ENCODE results near the gene FANCC. TPM values are rescaled to one million over a fixed set of nuclear protein-coding genes. Genes with fewer than 3 reads are reported as not detected.

FANCC gene
- polyA plus RNA-seq, 1 of the 3 experiments (the other 2 are of a cell fraction): 3.5 TPM

GRCh38 chr9:95115104-95115503 is 202.4 kb downstream of the FANCC start:
- Histone ChIP-seq H3K4me1 (ENCODE audit: control insufficient read depth in 1 of 2, insufficient read depth in 2 of 2, low read depth in 1 of 2, low read length in 1 of 2) (peaks cover 0 to 6% of the 10 kb centered on the region in 2 experiments; a peak in 1 of 4 replicates), H3F3A (replicated peaks; ENCODE audit: insufficient read depth) (no peaks in the 10 kb centered on the region), H2AFZ (ENCODE audit: low read depth) (no peak overlapping the region), H3K4me3 (ENCODE audit: low read depth in 2 of 2, low read length in 1 of 2) (no peak overlapping the region), H3K27me3 (ENCODE audit: insufficient read depth) (no peaks in the 10 kb centered on the region), H4K20me1 (ENCODE audit: insufficient read depth) (no peaks in the 10 kb centered on the region), H3K27ac (ENCODE audit: low read depth in 2 of 2, low read length in 1 of 2) (no peak overlapping the region), H3K9ac (no peak overlapping the region), H3K79me2 (ENCODE audit: insufficient read depth) (no peaks in the 10 kb centered on the region), H3K9me2 (no peaks in the 10 kb centered on the region), H3K4me2 (no peak overlapping the region), H3K36me3 (replicated peaks in 1 of 2; ENCODE audit: control insufficient read depth in 1 of 2, insufficient read depth in 2 of 2, low read length in 1 of 2) (peaks cover 2 to 20% of the 10 kb centered on the region in 2 experiments), H3K9me3 (no peaks in the 10 kb centered on the region)
- no peak for TF ChIP-seq MXI1 (IDR thresholded peaks at IDR 0.05; ENCODE audit: low read depth, low read length)
- no peak for TF ChIP-seq RCOR1 (IDR thresholded peaks at IDR 0.05; ENCODE audit: low read length)
- TF ChIP-seq ELF1 (IDR thresholded peaks at IDR 0.05): no peak
- no peak for TF ChIP-seq RXRA (IDR thresholded peaks at IDR 0.05; ENCODE audit: borderline replicate concordance, low read depth)
- TF ChIP-seq RAD21 (IDR thresholded peaks at IDR 0.05; ENCODE audit: low read length): no peak
- no peak for TF ChIP-seq EZH2phosphoT487 (IDR thresholded peaks at IDR 0.05; ENCODE audit: borderline replicate concordance, low read depth)
- no peak for TF ChIP-seq FOXJ3 (CRISPR knock-in tag; IDR thresholded peaks at IDR 0.05)
- no peak for TF ChIP-seq CTCF (IDR thresholded peaks at IDR 0.05)
- TF ChIP-seq MEF2A (IDR thresholded peaks at IDR 0.05; ENCODE audit: borderline replicate concordance, low read depth): no peak
- no peak for TF ChIP-seq GATA2 (CRISPR knock-in tag; IDR thresholded peaks at IDR 0.05)
- ChIA-PET POLR2A (no interaction called here), CTCF (interaction anchor here (0.7 to 5.8 kb wide), 7 partner anchors 12 to 434 kb away, joined by 3 to 33 read pairs (median 5); no protein-coding TSS in a partner anchor)
- WGBS (ENCODE audit: low lambda C conversion rate): 96% methylated on average over 6 of the region's 6 CpGs
- DNase-seq: no peak

- no peak for DNase-seq
- no peaks in the 10 kb centered on the region for H3K27me3 ChIP-seq (ENCODE audit: insufficient read depth)
- H3K9me2 ChIP-seq: no peaks in the 10 kb centered on the region
- no peaks in the 10 kb centered on the region for H3K9me3 ChIP-seq
- no peaks in the 10 kb centered on the region for H4K20me1 ChIP-seq (ENCODE audit: insufficient read depth)
- ChIA-PET CTCF (interaction anchor here (0.6 to 2.9 kb wide), 4 partner anchors 15 to 1200 kb away, joined by 3 to 11 read pairs (median 5); no protein-coding TSS in a partner anchor), POLR2A (no interaction called here)
- H3F3A ChIP-seq (replicated peaks; ENCODE audit: insufficient read depth): no peaks in the 10 kb centered on the region
- H3K4me3 ChIP-seq (ENCODE audit: low read depth in 2 of 2, low read length in 1 of 2): no peak overlapping the region
- H3K4me1 ChIP-seq (ENCODE audit: control insufficient read depth in 1 of 2, insufficient read depth in 2 of 2, low read depth in 1 of 2, low read length in 1 of 2): peaks cover 0 to 8% of the 10 kb centered on the region in 2 experiments; a peak in 1 of 4 replicates
- no peak overlapping the region; a peak in 1 of 4 replicates for H3K27ac ChIP-seq (ENCODE audit: low read depth in 2 of 2, low read length in 1 of 2)
- no peak overlapping the region for H2AFZ ChIP-seq (ENCODE audit: low read depth)
- H3K79me2 ChIP-seq (ENCODE audit: insufficient read depth): no peaks in the 10 kb centered on the region
- H3K9ac ChIP-seq: no peak overlapping the region
- WGBS (ENCODE audit: low lambda C conversion rate): 89% methylated on average over 10 of the region's 12 CpGs
- H3K36me3 ChIP-seq (replicated peaks in 1 of 2; ENCODE audit: control insufficient read depth in 1 of 2, insufficient read depth in 2 of 2, low read length in 1 of 2): peaks cover 14 to 38% of the 10 kb centered on the region in 2 experiments
- no peak overlapping the region for H3K4me2 ChIP-seq
- no peak for TF ChIP-seq MEF2A (IDR thresholded peaks at IDR 0.05; ENCODE audit: borderline replicate concordance, low read depth)
- no peak for TF ChIP-seq CHD2 (IDR thresholded peaks at IDR 0.05; ENCODE audit: low read length, partially characterized antibody)
- TF ChIP-seq NFIC (IDR thresholded peaks at IDR 0.05; ENCODE audit: borderline replicate concordance): no peak
- TF ChIP-seq RFX5 (IDR thresholded peaks at IDR 0.05; ENCODE audit: low read length): no peak
- TF ChIP-seq POLR2AphosphoS5 (IDR thresholded peaks at IDR 0.05; ENCODE audit: low read depth, low read length): no peak
- no peak for TF ChIP-seq REST (IDR thresholded peaks at IDR 0.05; ENCODE audit: low read depth, low read length)
- no peak for TF ChIP-seq USF2 (IDR thresholded peaks at IDR 0.05; ENCODE audit: borderline replicate concordance, low read depth, low read length)
- no peak for TF ChIP-seq TCF12 (IDR thresholded peaks at IDR 0.05)
- TF ChIP-seq USF1 (IDR thresholded peaks at IDR 0.05; ENCODE audit: borderline replicate concordance, low read depth): no peak
- TF ChIP-seq GATA2 (CRISPR knock-in tag; IDR thresholded peaks at IDR 0.05): no peak
Observed at GRCh38 chr9:95112436-95113280, 204.9 kb downstream of the FANCC start.
